HepG2 (cell line): ENCODE measurements around the gene GSTM2.

Experiments used
- KDM5A ChIP-seq: fragments of 200-600 bp; sonication (generic); IDR thresholded peaks from 2 replicates; pipeline ENCODE4 v1.7.0; 2018; ENCODE audit warnings: antibody characterized with exemption, mild to moderate bottlenecking, low read length, borderline replicate concordance
- NFKB2 ChIP-seq: sonication (generic); formaldehyde crosslinking; IDR thresholded peaks from 2 replicates; pipeline ENCODE4 v1.4.0; 2020; ENCODE audit warnings: missing genetic modification reagents, borderline replicate concordance
- TCF7L2 ChIP-seq: IDR thresholded peaks from 2 replicates; pipeline ENCODE4 v1.6.1; 2011; ENCODE audit warnings: mild to moderate bottlenecking, low read depth, low read length, moderate library complexity
- TF ChIP-seq, protein P1 (sequence below): sonication (generic); formaldehyde crosslinking; IDR thresholded peaks from 2 replicates; pipeline ENCODE4 v1.8.1; 2023; ENCODE audit warnings: missing genetic modification reagents, inconsistent platforms, borderline replicate concordance
- TF ChIP-seq, protein P2 (sequence below): sonication (generic); formaldehyde crosslinking; IDR thresholded peaks from 2 replicates; pipeline ENCODE4 v1.4.0; 2020; ENCODE audit warnings: missing genetic modification reagents

DNA sequence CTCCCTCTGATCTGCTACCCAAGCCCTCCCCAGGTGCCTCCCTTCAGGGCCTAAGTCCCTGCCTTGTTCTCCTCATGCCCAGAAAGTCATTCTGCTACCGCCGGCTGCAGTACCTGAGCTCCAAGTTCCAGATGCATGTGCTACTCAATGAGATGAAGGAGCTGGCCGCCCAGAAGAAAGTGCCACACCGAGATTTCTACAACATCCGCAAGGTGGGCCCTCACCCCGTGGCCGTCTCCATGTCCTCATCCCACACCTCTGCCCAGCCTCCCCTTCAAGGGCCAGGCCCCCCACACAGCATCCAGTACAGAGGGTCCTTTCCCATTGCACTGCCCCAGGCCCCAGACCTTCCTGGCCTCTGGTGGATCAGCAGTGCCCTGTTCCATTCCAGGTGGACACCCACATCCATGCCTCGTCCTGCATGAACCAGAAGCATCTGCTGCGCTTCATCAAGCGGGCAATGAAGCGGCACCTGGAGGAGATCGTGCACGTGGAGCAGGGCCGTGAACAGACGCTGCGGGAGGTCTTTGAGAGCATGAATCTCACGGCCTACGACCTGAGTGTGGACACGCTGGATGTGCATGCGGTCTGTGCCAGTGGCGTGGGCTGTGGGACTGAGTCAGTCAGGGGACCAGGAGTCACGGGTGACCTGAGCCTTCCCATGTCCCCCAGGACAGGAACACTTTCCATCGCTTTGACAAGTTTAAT lies 40.0 kb upstream of the GSTM2 start:
- TF ChIP-seq, protein P1, sequence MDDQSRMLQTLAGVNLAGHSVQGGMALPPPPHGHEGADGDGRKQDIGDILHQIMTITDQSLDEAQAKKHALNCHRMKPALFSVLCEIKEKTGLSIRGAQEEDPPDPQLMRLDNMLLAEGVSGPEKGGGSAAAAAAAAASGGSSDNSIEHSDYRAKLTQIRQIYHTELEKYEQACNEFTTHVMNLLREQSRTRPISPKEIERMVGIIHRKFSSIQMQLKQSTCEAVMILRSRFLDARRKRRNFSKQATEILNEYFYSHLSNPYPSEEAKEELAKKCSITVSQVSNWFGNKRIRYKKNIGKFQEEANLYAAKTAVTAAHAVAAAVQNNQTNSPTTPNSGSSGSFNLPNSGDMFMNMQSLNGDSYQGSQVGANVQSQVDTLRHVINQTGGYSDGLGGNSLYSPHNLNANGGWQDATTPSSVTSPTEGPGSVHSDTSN: no peak
- TF ChIP-seq TCF7L2 (no peak), KDM5A (no peak), NFKB2 (CRISPR knock-in tag) (no peak)
- TF ChIP-seq, protein P2, sequence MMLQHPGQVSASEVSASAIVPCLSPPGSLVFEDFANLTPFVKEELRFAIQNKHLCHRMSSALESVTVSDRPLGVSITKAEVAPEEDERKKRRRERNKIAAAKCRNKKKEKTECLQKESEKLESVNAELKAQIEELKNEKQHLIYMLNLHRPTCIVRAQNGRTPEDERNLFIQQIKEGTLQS (CRISPR knock-in tag): no peak
